SU-DHL-6 (cell line): Measurements from ENCODE around the gene DCANP1.

Source experiments
- H2AFZ ChIP-seq: fragments of 200-600 bp; sonication (generic); 2 replicates; pipeline ENCODE4 v1.6.1; 2014; ENCODE audit warnings: low read depth, mild to moderate bottlenecking, moderate library complexity, mixed read lengths, antibody characterized with exemption, low read length; ENCODE audit not compliant: severe bottlenecking
- H3F3A ChIP-seq: fragments of 200-600 bp; shearing (Covaris generic); 2 replicates; pipeline ENCODE4 v1.6.0; 2016; ENCODE audit warnings: antibody characterized with exemption, mild to moderate bottlenecking; ENCODE audit not compliant: insufficient read depth
- H3K27ac ChIP-seq: fragments of 200-600 bp; sonication (generic); 2 replicates; pipeline ENCODE4 v1.5.1; 2016; ENCODE audit warnings: low read depth, mild to moderate bottlenecking, low read length, moderate library complexity, mixed read lengths
- H3K27me3 ChIP-seq: fragments of 200-600 bp; sonication (generic), shearing (Covaris generic); 2 replicates; pipeline ENCODE4 v1.6.0; 2014; ENCODE audit warnings: mild to moderate bottlenecking, low read length
- H3K36me3 ChIP-seq: fragments of 200-600 bp; sonication (generic); 2 replicates; pipeline ENCODE4 v1.6.1; 2014; ENCODE audit warnings: mild to moderate bottlenecking, low read length, mixed read lengths
- H3K4me2 ChIP-seq: fragments of 300-600, 200-600 bp; shearing (Covaris generic), sonication (generic); 2 replicates; pipeline ENCODE4 v1.6.0; 2014; ENCODE audit warnings: low read length, low read depth, mild to moderate bottlenecking; ENCODE audit not compliant: poor library complexity, severe bottlenecking
- H3K4me3 ChIP-seq: fragments of 200-600 bp; sonication (generic); 2 replicates; pipeline ENCODE4 v1.5.1; 2014; ENCODE audit warnings: antibody characterized with exemption, low read length, mild to moderate bottlenecking, mixed read lengths; ENCODE audit not compliant: insufficient read depth, poor library complexity, severe bottlenecking
- H3K79me2 ChIP-seq: fragments of 200-600 bp; sonication (generic); 2 replicates; pipeline ENCODE4 v1.6.1; 2014; ENCODE audit warnings: mild to moderate bottlenecking, low read length, moderate library complexity; ENCODE audit not compliant: insufficient read depth
- H3K9ac ChIP-seq: fragments of 200-600 bp; sonication (generic); 2 replicates; pipeline ENCODE4 v1.7.0; 2014; ENCODE audit warnings: mild to moderate bottlenecking, low read length
- H3K9me2 ChIP-seq: fragments of 200-600 bp; sonication (generic); replicated peaks from 2 replicates; pipeline ENCODE4 v1.6.1; 2014; ENCODE audit warnings: low read length; ENCODE audit not compliant: insufficient read depth
- H3K9me3 ChIP-seq: fragments of 200-600 bp; sonication (generic); 2 replicates; pipeline ENCODE4 v1.6.1; 2014; ENCODE audit warnings: low read length, mixed read lengths; ENCODE audit not compliant: insufficient read depth
- H4K20me1 ChIP-seq: fragments of 200-600 bp; sonication (generic); 2 replicates; pipeline ENCODE4 v1.6.1; 2014; ENCODE audit warnings: low read depth, mild to moderate bottlenecking, antibody characterized with exemption, low read length, moderate library complexity, mixed read lengths
- EZH2phosphoT487 ChIP-seq: fragments of 200-600 bp; sonication (generic), shearing (Covaris generic); conservative IDR thresholded peaks from 2 replicates; pipeline ENCODE4 v1.6.1; 2018; ENCODE audit warnings: mild to moderate bottlenecking, antibody characterized with exemption, low read length, moderate library complexity, mixed read lengths
- TF ChIP-seq, protein P1 (sequence below): fragments of 200-600 bp; sonication (generic); IDR thresholded peaks from one replicate; pipeline ENCODE4 v1.5.1; 2017; ENCODE audit warnings: antibody characterized with exemption, mild to moderate bottlenecking, low read length, moderate library complexity; ENCODE audit not compliant: insufficient read depth, poor library complexity, severe bottlenecking

DCANP1 gene

GRCh38 chr5:135460246-135461033 lies 13.3 kb upstream of the DCANP1 start:
- Histone ChIP-seq H3K9ac (no peak overlapping the region), H3K27ac (no peak overlapping the region), H4K20me1 (no peaks in the 10 kb centered on the region), H3K9me3 (no peaks in the 10 kb centered on the region), H3K27me3 (no peaks in the 10 kb centered on the region; the same call in 1 of the 2 replicates), H2AFZ (no peak overlapping the region), H3K9me2 (no peaks in the 10 kb centered on the region), H3K4me3 (no peak overlapping the region), H3F3A (no peaks in the 10 kb centered on the region), H3K36me3 (no peaks in the 10 kb centered on the region), H3K4me2 (no peak overlapping the region), H3K79me2 (no peaks in the 10 kb centered on the region)
- TF ChIP-seq, protein P1, sequence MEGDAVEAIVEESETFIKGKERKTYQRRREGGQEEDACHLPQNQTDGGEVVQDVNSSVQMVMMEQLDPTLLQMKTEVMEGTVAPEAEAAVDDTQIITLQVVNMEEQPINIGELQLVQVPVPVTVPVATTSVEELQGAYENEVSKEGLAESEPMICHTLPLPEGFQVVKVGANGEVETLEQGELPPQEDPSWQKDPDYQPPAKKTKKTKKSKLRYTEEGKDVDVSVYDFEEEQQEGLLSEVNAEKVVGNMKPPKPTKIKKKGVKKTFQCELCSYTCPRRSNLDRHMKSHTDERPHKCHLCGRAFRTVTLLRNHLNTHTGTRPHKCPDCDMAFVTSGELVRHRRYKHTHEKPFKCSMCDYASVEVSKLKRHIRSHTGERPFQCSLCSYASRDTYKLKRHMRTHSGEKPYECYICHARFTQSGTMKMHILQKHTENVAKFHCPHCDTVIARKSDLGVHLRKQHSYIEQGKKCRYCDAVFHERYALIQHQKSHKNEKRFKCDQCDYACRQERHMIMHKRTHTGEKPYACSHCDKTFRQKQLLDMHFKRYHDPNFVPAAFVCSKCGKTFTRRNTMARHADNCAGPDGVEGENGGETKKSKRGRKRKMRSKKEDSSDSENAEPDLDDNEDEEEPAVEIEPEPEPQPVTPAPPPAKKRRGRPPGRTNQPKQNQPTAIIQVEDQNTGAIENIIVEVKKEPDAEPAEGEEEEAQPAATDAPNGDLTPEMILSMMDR, result no peak
- TF ChIP-seq EZH2phosphoT487, result no peak

- Histone ChIP-seq H3K79me2 (no peaks in the 10 kb centered on the region), H3K27ac (no peak overlapping the region), H3K4me2 (no peak overlapping the region), H3K27me3 (no peaks in the 10 kb centered on the region; the same call in 1 of the 2 replicates), H3F3A (no peaks in the 10 kb centered on the region), H3K4me3 (no peak overlapping the region), H2AFZ (no peak overlapping the region), H3K9me3 (no peaks in the 10 kb centered on the region), H3K36me3 (no peaks in the 10 kb centered on the region), H3K9me2 (no peaks in the 10 kb centered on the region), H4K20me1 (no peaks in the 10 kb centered on the region), H3K9ac (no peak overlapping the region)
- TF ChIP-seq, protein P1, result no peak
- TF ChIP-seq EZH2phosphoT487, result no peak
These were observed 11.8 kb upstream of the DCANP1 start for GRCh38 chr5:135458921-135459331.

DNA sequence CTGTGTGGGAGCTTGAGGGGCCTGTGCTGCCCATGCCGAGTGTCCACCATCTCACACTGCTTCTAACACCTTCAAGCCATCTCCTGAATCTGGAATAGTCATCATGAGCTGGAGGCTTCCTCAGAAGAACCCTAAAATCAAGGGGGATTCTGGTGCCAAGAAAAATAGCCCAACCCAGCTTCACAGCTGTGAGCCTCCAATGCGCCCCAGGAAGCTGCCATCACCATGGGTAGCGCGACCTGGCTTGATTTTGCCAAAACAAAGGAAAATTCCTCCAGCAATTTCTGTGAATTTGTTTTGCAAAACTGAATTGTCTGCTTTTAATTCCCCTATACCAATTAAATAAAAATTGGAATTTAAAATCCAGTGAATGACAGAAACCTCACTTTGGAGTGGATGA lies 11.2 kb upstream of the DCANP1 start:
- Histone ChIP-seq H3K36me3 (no peaks in the 10 kb centered on the region), H3K9ac (no peak overlapping the region), H4K20me1 (no peaks in the 10 kb centered on the region), H3K9me3 (no peaks in the 10 kb centered on the region), H3K27me3 (no peaks in the 10 kb centered on the region; the same call in 1 of the 2 replicates), H3K79me2 (no peaks in the 10 kb centered on the region), H3K4me2 (no peak overlapping the region), H2AFZ (no peak overlapping the region), H3K9me2 (no peaks in the 10 kb centered on the region), H3F3A (no peaks in the 10 kb centered on the region), H3K27ac (no peak overlapping the region), H3K4me3 (no peak overlapping the region)
- TF ChIP-seq, protein P1, result no peak
- TF ChIP-seq EZH2phosphoT487, result no peak
